HCT116 (cell line): ENCODE results near the gene SELP. TPM values are rescaled to one million over a fixed set of nuclear protein-coding genes. Genes with fewer than 3 reads are reported as not detected.

ENCODE experiments used
- ATAC-seq: fragments of 200-7000 bp; cut with Tn5 transposase; 2 replicates; pipeline ENCODE4 v1.9.1; 2020; ENCODE audit warnings: mild to moderate bottlenecking, moderate library complexity
- BruUV-seq: library from RNA; stranded (reverse); fragments of 400-500 nt; replicated peaks from 2 replicates; lab custom pipeline; 2021; lab: Mats Ljungman, UMichigan
- CTCF ChIA-PET: fragments of 300-600 bp; sonication (Branson Sonifier 250); formaldehyde crosslinking; loops from one replicate; lab custom pipeline; 2021; ENCODE audit warnings: antibody characterized with exemption; lab: Charles Lee
- POLR2A ChIA-PET: fragments of 300-600, 350-600 bp; sonication (Branson Sonifier 250); formaldehyde crosslinking; loops from one replicate; lab custom pipeline; 2021; ENCODE audit warnings: antibody characterized with exemption; lab: Charles Lee
- RAD21 ChIA-PET, 2 experiments: fragments of 300-600 bp; sonication (Branson Sonifier 250); formaldehyde crosslinking; loops; one replicate each; lab custom pipeline; 2023; ENCODE audit warnings: low total read pairs in 2 of 2; ENCODE audit not compliant: uncharacterized antibody in 2 of 2, unreplicated experiment in 2 of 2, low non-redundant PET in 1 of 2; lab: Charles Lee
- DNase-seq: peaks from one replicate; pipeline ENCODE4 v3.0.0-alpha.2; 2010; ENCODE audit warnings: low read depth, low spot score
- H2AFZ ChIP-seq: fragments of 200-600 bp; shearing (Covaris generic), sonication (generic); 2 replicates; pipeline ENCODE4 v1.6.1; 2017; ENCODE audit warnings: low read depth, mixed run types, mixed read lengths, antibody characterized with exemption, low read length; ENCODE audit not compliant: poor library complexity, severe bottlenecking
- H3K27ac ChIP-seq: 2 replicates; pipeline ENCODE4 v1.5.1; 2012; ENCODE audit warnings: low read depth, low read length
- H3K27me3 ChIP-seq: fragments of 200-600 bp; sonication (generic); 2 replicates; pipeline ENCODE4 v1.6.1; 2016; ENCODE audit warnings: mixed run types, low read length, mixed read lengths; ENCODE audit not compliant: insufficient read depth
- H3K36me3 ChIP-seq, 2 experiments: fragments of 200-500 bp in 1 of 2; fragments of 200-600 bp in 1 of 2; sonication (Bioruptor generic) in 1 of 2; sonication (generic) in 1 of 2; 2 replicates each; pipeline versions ENCODE4 v1.5.1 to v1.6.1; 2014 to 2016; ENCODE audit warnings: low read length in 2 of 2, inconsistent platforms in 1 of 2, mixed read lengths in 1 of 2, mixed run types in 1 of 2; ENCODE audit not compliant: insufficient read depth in 2 of 2, control insufficient read depth in 1 of 2
- H3K4me1 ChIP-seq, 2 experiments: fragments of 200-600 bp in 1 of 2; sonication (generic) in 1 of 2; 2 replicates each; pipeline versions ENCODE4 v1.5.1 to v1.6.1; 2012 to 2017; ENCODE audit warnings: low read length in 2 of 2, inconsistent platforms in 1 of 2, mild to moderate bottlenecking in 1 of 2, mixed read lengths in 1 of 2, mixed run types in 1 of 2, moderate library complexity in 1 of 2; ENCODE audit not compliant: insufficient read depth in 2 of 2, control insufficient read depth in 1 of 2
- H3K4me2 ChIP-seq: fragments of 200-600 bp; sonication (generic); 2 replicates; pipeline ENCODE4 v1.6.1; 2017; ENCODE audit warnings: mixed run types, low read length, mixed read lengths
- H3K4me3 ChIP-seq, 2 experiments: fragments of 200-600 bp in 1 of 2; sonication (generic) in 1 of 2; replicated peaks in 1 of 2; 2 replicates each; pipeline ENCODE4 v1.5.1; 2011 to 2016; ENCODE audit warnings: low read length in 2 of 2, control low read depth in 1 of 2, low read depth in 1 of 2, mild to moderate bottlenecking in 1 of 2, mixed read lengths in 1 of 2, mixed run types in 1 of 2
- H3K79me2 ChIP-seq: fragments of 200-600 bp; sonication (generic); 2 replicates; pipeline ENCODE4 v1.6.1; 2017; ENCODE audit warnings: mild to moderate bottlenecking, mixed run types, low read length, moderate library complexity, mixed read lengths; ENCODE audit not compliant: insufficient read depth
- H3K9ac ChIP-seq: fragments of 200-600 bp; sonication (generic); 2 replicates; pipeline ENCODE4 v1.6.1; 2016; ENCODE audit warnings: low read length, mixed read lengths
- H3K9me2 ChIP-seq: fragments of 200-600 bp; sonication (generic), shearing (Covaris generic); 2 replicates; pipeline ENCODE4 v1.6.1; 2017; ENCODE audit warnings: mixed run types, mild to moderate bottlenecking, moderate library complexity; ENCODE audit not compliant: insufficient read depth
- H3K9me3 ChIP-seq, 2 experiments: fragments of 200-500 bp in 1 of 2; fragments of 200-600 bp in 1 of 2; sonication (Bioruptor generic) in 1 of 2; sonication (generic) in 1 of 2; 2 replicates each; pipeline ENCODE4 v1.6.1; 2014 to 2017; ENCODE audit warnings: low read length in 2 of 2, mixed read lengths in 2 of 2, inconsistent platforms in 1 of 2, low read depth in 1 of 2, mild to moderate bottlenecking in 1 of 2, mixed run types in 1 of 2, moderate library complexity in 1 of 2; ENCODE audit not compliant: control insufficient read depth in 1 of 2, insufficient read depth in 1 of 2
- H4K20me1 ChIP-seq: fragments of 200-600 bp; sonication (generic), shearing (Covaris generic); 2 replicates; pipeline ENCODE4 v1.6.1; 2017; ENCODE audit warnings: mixed run types, mild to moderate bottlenecking, moderate library complexity; ENCODE audit not compliant: insufficient read depth
- EGR1 ChIP-seq: IDR thresholded peaks from 2 replicates; pipeline ENCODE4 v1.6.1; 2012; ENCODE audit warnings: low read depth
- ELF1 ChIP-seq: IDR thresholded peaks from 2 replicates; pipeline ENCODE4 v1.6.1; 2012; ENCODE audit warnings: low read depth, borderline replicate concordance
- EZH2 ChIP-seq: fragments of 200-600 bp; sonication (generic); IDR thresholded peaks from 2 replicates; pipeline ENCODE4 v1.6.1; 2017; ENCODE audit warnings: antibody characterized with exemption, mixed run types
- POLR2AphosphoS5 ChIP-seq: IDR thresholded peaks from 2 replicates; pipeline ENCODE4 v1.6.1; 2011; ENCODE audit warnings: mild to moderate bottlenecking, low read depth, low read length, moderate library complexity
- REST ChIP-seq: IDR thresholded peaks from 2 replicates; pipeline ENCODE4 v1.6.1; 2012; ENCODE audit warnings: low read depth
- SIN3A ChIP-seq: IDR thresholded peaks from 2 replicates; pipeline ENCODE4 v1.6.1; 2012; ENCODE audit warnings: low read depth
- SP1 ChIP-seq: IDR thresholded peaks from 2 replicates; pipeline ENCODE4 v1.6.1; 2012; ENCODE audit warnings: low read depth
- TCF7L2 ChIP-seq: IDR thresholded peaks from 2 replicates; pipeline ENCODE4 v1.7.0; 2011; ENCODE audit warnings: borderline replicate concordance, inconsistent platforms; ENCODE audit not compliant: insufficient read depth, insufficient read length; ENCODE audit errors: extremely low read depth
- YY1 ChIP-seq: IDR thresholded peaks from 2 replicates; pipeline ENCODE4 v1.6.1; 2011; ENCODE audit warnings: low read length, low read depth, moderate library complexity, mild to moderate bottlenecking; ENCODE audit not compliant: insufficient replicate concordance; ENCODE audit errors: extremely low read depth
- ZNF274 ChIP-seq: fragments of 200-500 bp; sonication (Bioruptor generic); IDR thresholded peaks from 2 replicates; pipeline ENCODE4 v1.6.1; 2014; ENCODE audit warnings: mild to moderate bottlenecking, low read depth, low read length, inconsistent platforms
- intact Hi-C: fragments of 100-400 bp; cut with micrococcal nuclease; formaldehyde crosslinking; loops from 2 replicates; pipeline ENCODE4 v1.10.0; 2022
- total RNA-seq: library from RNA; stranded (reverse); gene quantifications from one replicate; pipeline ENCODE4 v1.2.1, GENCODE V29; 2021; ENCODE audit not compliant: unreplicated experiment

The SELP gene
- total RNA-seq, 1 experiment from 2014 or later: not detected

DNA sequence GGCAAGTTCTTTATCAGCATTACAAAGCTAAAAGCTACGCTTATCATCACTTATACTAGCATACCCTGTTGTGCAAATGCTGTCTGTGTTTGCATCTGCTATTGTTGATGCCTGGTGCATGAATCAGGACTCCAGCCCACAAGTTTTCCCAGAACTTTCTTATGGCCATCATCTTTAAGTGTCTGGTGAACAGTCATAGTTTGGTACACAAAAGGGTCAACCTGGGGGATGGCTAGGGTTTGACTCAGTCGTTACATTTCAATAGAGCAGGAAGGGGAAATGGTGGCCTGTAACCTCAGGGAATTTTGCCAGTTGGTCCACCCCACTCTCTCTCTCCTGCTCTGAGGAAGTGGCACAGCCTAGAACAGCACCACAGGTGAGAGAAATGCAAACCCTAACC lies 46.1 kb upstream of the SELP start:
- intact Hi-C loops: no loop called here
- RAD21 ChIA-PET: no interaction called here
- H3K9me2 ChIP-seq: no peaks in the 10 kb centered on the region
- H3K9ac ChIP-seq: no peak overlapping the region
- no peak overlapping the region for H3K4me3 ChIP-seq
- H3K79me2 ChIP-seq: no peaks in the 10 kb centered on the region
- H2AFZ ChIP-seq: no peak overlapping the region
- CTCF ChIA-PET: no interaction called here
- 0 out of 2 replicates have a peak, but pooled peaks cover under 1% of the 10 kb centered on the region for H3K27me3 ChIP-seq
- ATAC-seq (no peak), DNase-seq (no peak)
- no peaks in the 10 kb centered on the region for H3K4me1 ChIP-seq
- H3K27ac ChIP-seq: no peak overlapping the region
- H3K4me2 ChIP-seq: no peak overlapping the region
- no TSS peak for BruUV-seq
- no peaks in the 10 kb centered on the region for H3K9me3 ChIP-seq
- TF ChIP-seq TCF7L2 (no peak), REST (no peak), POLR2AphosphoS5 (no peak), YY1 (no peak)
- POLR2A ChIA-PET: no interaction called here
- H3K36me3 ChIP-seq: no peaks in the 10 kb centered on the region
- no peaks in the 10 kb centered on the region for H4K20me1 ChIP-seq

GRCh38 chr1:169670836-169671235 lies 40.9 kb upstream of the SELP start:
- Histone ChIP-seq H4K20me1 (no peaks in the 10 kb centered on the region), H3K9me3 (no peaks in the 10 kb centered on the region), H3K4me1 (no peaks in the 10 kb centered on the region), H3K27me3 (no peaks in the 10 kb centered on the region), H3K36me3 (no peaks in the 10 kb centered on the region), H3K4me3 (no peak overlapping the region), H3K9me2 (no peaks in the 10 kb centered on the region), H3K27ac (no peak overlapping the region), H2AFZ (no peak overlapping the region), H3K9ac (no peak overlapping the region), H3K4me2 (no peak overlapping the region), H3K79me2 (no peaks in the 10 kb centered on the region)
- POLR2A ChIA-PET: no interaction called here
- BruUV-seq: no TSS peak
- intact Hi-C loops: no loop called here
- CTCF ChIA-PET: no interaction called here
- TF ChIP-seq EZH2 (no peak), REST (no peak), YY1 (no peak), SIN3A (no peak), SP1 (no peak), ELF1 (no peak), TCF7L2 (no peak), EGR1 (no peak), ZNF274 (no peak)
- DNase-seq (no peak), ATAC-seq (no peak)
- RAD21 ChIA-PET: no interaction called here
